Central memory CD8-positive, alpha-beta T cell (primary cell): ENCODE results near the gene SUGCT.
"Not testable (repeated sequence)": the region's sequence is repeated elsewhere in the genome, so short reads cannot be mapped to it uniquely, and the experiment has no call there.

Experiments
- ATAC-seq: fragments of 150-1000 bp; cut with Tn5 transposase; replicated peaks from 2 replicates; pipeline ENCODE4 v1.10.0; 2022; ENCODE audit warnings: mild to moderate bottlenecking, moderate FRiP score, moderate number of reproducible peaks; ENCODE audit not compliant: poor library complexity, severe bottlenecking; ENCODE audit errors: extremely low read depth
- DNase-seq, 2 donors: peaks; one replicate each; pipeline ENCODE4 v3.0.0; 2021; ENCODE audit warnings: low spot score in 2 of 2
- H3K27ac Mint-ChIP-seq: one replicate; pipeline ENCODE4 v1.8.0; 2022; ENCODE audit warnings: low read depth, mild to moderate bottlenecking, moderate library complexity, mixed read lengths
- H3K27me3 Mint-ChIP-seq: one replicate; pipeline ENCODE4 v1.8.0; 2022; ENCODE audit warnings: mixed read lengths
- H3K36me3 Mint-ChIP-seq: one replicate; pipeline ENCODE4 v1.8.0; 2022; ENCODE audit warnings: mild to moderate bottlenecking, moderate library complexity, mixed read lengths; ENCODE audit not compliant: insufficient read depth
- H3K4me1 Mint-ChIP-seq: one replicate; pipeline ENCODE4 v1.8.0; 2022; ENCODE audit warnings: mixed read lengths
- H3K4me3 Mint-ChIP-seq: one replicate; pipeline ENCODE4 v1.8.0; 2022; ENCODE audit warnings: mild to moderate bottlenecking, moderate library complexity, mixed read lengths
- H3K9me3 Mint-ChIP-seq: one replicate; pipeline ENCODE4 v1.8.0; 2022; ENCODE audit warnings: mixed read lengths

Gene SUGCT

DNA sequence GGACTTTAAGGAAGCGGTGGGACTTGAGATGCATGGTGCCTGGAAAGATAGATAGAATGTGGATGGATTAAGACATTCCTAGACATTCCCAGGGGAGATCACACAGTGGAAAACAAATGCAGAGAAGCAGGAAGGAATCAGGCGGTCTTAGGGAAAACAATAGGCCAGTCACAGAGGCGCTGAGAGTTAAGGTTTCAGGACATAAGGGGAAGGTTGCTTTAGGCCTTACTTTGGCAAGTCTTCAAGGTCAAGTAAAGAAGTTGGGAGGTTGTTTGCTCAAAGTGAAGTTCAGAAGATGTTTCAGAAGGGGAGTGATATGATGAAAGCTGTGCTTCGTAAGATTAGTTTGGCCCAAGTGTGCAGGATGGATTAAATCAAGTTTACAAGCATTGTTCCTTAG is 109.4 kb downstream of the SUGCT start:
- H3K4me3 Mint-ChIP-seq: no peak overlapping the region
- H3K4me1 Mint-ChIP-seq: no peaks in the 10 kb centered on the region
- no peak overlapping the region for H3K27ac Mint-ChIP-seq
- H3K36me3 Mint-ChIP-seq: peaks cover 1% of the 10 kb centered on the region
- ATAC-seq (no peak), DNase-seq (no peak)
- H3K9me3 Mint-ChIP-seq: no peaks in the 10 kb centered on the region
- H3K27me3 Mint-ChIP-seq: peaks cover 8% of the 10 kb centered on the region

DNA sequence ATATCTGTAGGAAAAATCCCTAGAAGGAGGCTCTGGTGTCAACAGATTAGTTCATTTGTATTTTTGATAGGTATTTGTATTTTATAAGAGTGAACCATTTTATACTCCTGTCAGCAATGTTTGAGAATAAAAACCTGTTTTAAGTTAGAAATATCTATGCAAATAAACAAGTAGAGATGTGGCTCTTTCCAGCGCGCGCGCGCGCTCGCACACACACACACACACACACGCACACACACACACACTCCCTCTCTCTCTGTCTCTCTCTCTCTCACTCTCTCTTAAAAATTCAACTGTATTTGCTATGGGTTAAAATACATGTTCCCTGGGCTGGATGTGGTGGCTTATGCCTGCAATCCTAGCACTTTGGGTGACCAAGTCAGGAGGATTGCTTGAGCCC is 113.9 kb downstream of the SUGCT start:
- no peak overlapping the region for H3K4me3 Mint-ChIP-seq
- peaks cover 1% of the 10 kb centered on the region for H3K36me3 Mint-ChIP-seq
- H3K27me3 Mint-ChIP-seq: peaks cover 8% of the 10 kb centered on the region
- no peaks in the 10 kb centered on the region for H3K4me1 Mint-ChIP-seq
- ATAC-seq: no peak
- DNase-seq: no peak
- H3K9me3 Mint-ChIP-seq: no peaks in the 10 kb centered on the region
- H3K27ac Mint-ChIP-seq: no peak overlapping the region

DNA sequence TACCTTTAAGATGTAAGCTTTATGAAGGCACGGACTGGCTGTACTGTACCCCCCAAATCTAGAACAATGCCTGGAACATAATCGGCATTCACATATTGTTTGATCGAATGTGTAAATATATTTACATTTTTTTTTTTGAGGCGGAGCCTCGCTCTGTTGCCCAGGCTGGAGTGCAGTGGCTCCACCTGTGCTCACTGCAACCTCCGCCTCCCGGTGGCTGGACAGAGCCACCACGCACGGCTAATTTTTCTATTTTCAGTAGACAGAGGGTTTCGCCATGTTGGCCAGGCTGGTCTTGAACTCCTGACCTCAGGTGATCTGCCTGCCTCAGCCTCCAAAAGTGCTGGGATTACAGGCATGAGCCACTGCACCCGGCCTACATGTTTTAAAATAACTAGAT is 118.6 kb downstream of the SUGCT start:
- H3K27ac Mint-ChIP-seq, H3K4me3 Mint-ChIP-seq, ATAC-seq, H3K4me1 Mint-ChIP-seq, H3K27me3 Mint-ChIP-seq, H3K36me3 Mint-ChIP-seq, DNase-seq, H3K9me3 Mint-ChIP-seq: not testable (repeated sequence)

DNA sequence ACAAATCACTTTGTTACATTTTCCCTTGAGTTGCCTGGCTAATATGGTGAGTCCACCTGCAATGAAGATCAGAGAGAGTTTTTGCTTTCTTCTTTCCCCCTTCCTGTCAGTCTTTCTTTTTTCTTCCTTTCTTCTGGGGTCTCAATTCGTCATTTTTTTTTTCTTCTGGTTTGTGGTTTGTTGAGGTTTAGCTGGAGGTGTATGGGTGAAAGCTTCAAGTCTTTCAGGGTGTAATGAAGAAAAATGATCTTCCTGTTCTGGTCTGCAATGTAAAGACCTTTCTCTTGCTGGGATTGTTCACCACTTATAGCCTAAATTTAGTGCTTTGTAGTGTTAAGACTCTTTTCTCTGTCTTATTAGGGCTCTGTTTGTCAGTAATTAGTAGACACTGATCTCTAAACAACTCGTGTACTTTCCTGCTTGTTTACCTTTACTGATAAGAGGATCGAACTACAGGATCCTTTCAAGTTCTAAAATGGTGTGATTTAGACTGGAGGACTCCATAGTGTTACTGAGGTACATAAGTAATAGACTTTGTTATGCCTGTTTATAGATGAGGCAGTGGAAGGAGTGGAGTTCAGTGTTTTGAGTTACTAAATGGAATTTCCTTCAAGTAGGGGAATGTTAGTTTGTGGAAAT is 129.1 kb downstream of the SUGCT start:
- H3K27ac Mint-ChIP-seq: no peak overlapping the region
- H3K36me3 Mint-ChIP-seq: no peaks in the 10 kb centered on the region
- no peaks in the 10 kb centered on the region for H3K27me3 Mint-ChIP-seq
- no peaks in the 10 kb centered on the region for H3K4me1 Mint-ChIP-seq
- ATAC-seq: no peak
- no peaks in the 10 kb centered on the region for H3K9me3 Mint-ChIP-seq
- no peak for DNase-seq
- no peak overlapping the region for H3K4me3 Mint-ChIP-seq

DNA sequence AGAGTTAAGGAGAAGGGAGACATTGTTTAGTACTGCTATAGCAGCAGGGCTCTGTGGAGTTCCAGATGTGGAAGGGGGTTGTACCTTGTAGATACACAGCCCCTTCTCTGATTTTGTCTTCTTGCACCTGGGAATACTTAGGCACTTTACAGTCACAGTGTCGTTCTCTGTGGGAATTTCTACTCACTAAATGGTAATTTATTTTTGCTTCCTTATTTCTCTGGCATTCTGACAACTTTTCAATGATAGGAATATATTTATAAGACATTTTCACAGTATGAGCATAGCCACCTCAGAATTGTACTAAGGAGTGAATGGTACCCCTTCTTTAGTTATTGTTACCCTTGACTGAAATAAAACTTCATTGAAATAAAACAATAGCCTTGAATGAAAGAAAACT is 132.8 kb downstream of the SUGCT start:
- DNase-seq: no peak
- Mint-ChIP-seq H3K9me3 (no peaks in the 10 kb centered on the region), H3K27me3 (no peaks in the 10 kb centered on the region), H3K36me3 (no peaks in the 10 kb centered on the region), H3K27ac (no peak overlapping the region), H3K4me1 (no peaks in the 10 kb centered on the region), H3K4me3 (no peak overlapping the region)
- ATAC-seq: no peak

DNA sequence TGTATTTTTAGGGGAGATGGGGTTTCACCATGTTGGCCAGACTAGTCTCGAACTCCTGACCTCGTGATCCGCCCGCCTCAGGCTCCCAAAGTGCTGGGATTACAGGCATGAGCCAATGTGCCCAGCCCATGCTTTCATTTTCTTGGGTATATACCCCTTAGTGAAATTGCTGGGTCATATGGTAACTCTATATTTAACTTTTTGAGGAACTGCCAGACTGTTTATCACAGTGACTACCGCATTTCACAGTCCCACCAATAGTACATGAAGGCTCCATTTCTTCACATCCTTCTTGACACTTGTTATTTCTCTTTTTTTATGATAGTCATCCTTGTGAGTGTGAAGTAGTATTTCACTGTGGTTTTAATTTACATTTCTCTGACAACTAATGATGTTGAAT is 134.0 kb downstream of the SUGCT start:
- ATAC-seq, H3K27ac Mint-ChIP-seq, H3K4me3 Mint-ChIP-seq, H3K27me3 Mint-ChIP-seq, DNase-seq, H3K36me3 Mint-ChIP-seq, H3K4me1 Mint-ChIP-seq, H3K9me3 Mint-ChIP-seq: not testable (repeated sequence)

DNA sequence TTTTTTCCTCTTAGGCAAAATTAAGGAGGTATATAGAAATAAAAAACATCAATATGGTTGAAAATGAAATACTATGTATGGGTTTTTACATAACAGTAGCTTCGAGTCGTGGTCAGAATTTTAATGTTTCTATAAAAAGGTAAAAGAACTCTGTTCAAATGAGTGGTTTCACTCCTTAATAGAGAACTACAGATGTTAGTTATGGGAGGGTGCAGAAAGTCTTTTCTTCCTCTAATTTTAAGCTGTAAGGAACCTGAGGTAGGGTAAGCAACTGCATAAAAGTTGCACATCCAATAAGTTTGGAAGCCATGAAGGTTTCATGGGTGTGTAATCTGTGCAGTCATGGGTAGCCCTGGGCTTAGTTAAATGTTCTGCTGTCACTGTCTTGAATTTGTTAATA is 141.3 kb downstream of the SUGCT start:
- H3K27ac Mint-ChIP-seq: no peak overlapping the region
- no peak overlapping the region for H3K4me3 Mint-ChIP-seq
- ATAC-seq (no peak), DNase-seq (no peak)
- no peaks in the 10 kb centered on the region for H3K27me3 Mint-ChIP-seq
- H3K4me1 Mint-ChIP-seq: no peaks in the 10 kb centered on the region
- no peaks in the 10 kb centered on the region for H3K36me3 Mint-ChIP-seq
- H3K9me3 Mint-ChIP-seq: no peaks in the 10 kb centered on the region

DNA sequence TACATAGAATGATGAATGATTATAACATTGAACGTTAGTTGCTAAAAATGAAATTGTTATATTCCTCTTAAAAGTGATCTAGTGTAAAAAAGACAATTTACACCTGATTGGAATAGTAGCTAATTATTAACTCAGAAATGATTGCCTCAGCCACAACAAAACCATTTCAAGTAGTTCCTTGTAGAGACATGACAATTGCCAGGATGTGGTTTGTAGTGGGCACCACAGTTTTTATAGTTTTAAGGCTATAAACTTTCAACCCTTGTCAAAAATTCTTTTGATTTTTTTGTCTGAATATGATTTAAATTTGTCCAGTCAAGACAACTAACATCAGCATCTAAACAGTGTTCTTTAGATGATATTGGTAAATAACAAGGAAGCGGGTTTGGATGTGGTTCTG is 145.2 kb downstream of the SUGCT start:
- Mint-ChIP-seq H3K9me3 (no peaks in the 10 kb centered on the region), H3K4me3 (no peak overlapping the region), H3K27ac (no peak overlapping the region), H3K27me3 (no peaks in the 10 kb centered on the region), H3K36me3 (no peaks in the 10 kb centered on the region), H3K4me1 (no peaks in the 10 kb centered on the region)
- no peak for DNase-seq
- no peak for ATAC-seq

DNA sequence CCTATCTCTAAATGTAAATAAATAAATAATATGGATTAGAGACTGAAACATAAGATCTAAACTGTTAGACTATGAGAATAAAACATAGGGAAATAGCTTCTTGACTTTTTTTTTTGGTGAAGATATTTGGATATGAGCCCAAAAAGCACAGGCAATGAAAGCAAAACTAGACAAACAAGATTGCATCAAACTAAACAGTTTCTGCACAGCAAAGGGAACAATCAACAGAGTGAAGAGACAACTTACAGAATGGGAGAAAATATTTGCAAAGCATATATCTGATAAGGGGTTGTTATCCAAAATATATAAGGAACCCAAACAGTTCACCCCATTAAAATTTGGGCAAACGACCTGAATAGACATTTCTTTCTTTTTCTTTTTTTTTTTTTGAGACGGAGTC is 148.1 kb downstream of the SUGCT start:
- no peaks in the 10 kb centered on the region for H3K27me3 Mint-ChIP-seq
- no peaks in the 10 kb centered on the region for H3K36me3 Mint-ChIP-seq
- H3K27ac Mint-ChIP-seq: no peak overlapping the region
- no peak overlapping the region for H3K4me3 Mint-ChIP-seq
- no peak for ATAC-seq
- DNase-seq: no peak
- no peaks in the 10 kb centered on the region for H3K4me1 Mint-ChIP-seq
- no peaks in the 10 kb centered on the region for H3K9me3 Mint-ChIP-seq

DNA sequence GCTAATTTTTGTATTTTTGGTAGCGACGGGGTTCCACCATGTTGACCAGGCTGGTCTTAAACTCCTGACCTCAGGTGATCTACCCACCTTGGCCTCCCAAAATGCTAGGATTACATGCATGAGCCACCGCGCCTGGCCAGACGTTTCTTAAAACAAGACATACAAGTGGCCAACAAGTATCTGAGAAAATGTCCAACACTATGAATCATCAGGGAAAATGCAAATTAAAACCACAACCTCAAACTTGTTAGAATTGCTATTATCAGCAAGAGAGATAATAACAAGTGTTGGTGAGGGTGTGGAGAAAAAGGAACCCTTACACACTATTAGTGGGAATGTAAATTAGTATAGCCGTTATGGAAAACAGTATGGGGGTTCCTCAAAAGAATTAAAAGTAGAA is 148.6 kb downstream of the SUGCT start:
- ATAC-seq: no peak
- no peaks in the 10 kb centered on the region for H3K36me3 Mint-ChIP-seq

DNA sequence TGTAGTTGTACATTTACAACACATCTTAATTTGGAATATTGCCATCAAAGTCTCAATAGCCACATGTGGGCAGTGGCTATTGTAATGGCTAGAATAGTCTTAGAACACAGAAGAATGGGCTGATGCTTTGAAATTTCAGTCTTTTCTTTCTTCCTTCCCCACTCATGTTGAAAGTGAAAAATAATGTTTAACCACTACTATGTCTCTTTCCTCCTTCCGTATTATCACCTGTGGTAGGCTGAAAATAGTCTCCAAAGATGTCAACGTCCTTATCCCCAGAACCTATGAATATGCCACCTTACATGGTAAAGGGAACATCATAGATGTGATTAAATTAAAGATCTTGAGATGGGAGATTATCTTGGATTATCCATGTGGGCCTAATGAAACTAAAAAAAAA is 154.0 kb downstream of the SUGCT start:
- no peak for ATAC-seq
- H3K36me3 Mint-ChIP-seq: no peaks in the 10 kb centered on the region
- H3K9me3 Mint-ChIP-seq: no peaks in the 10 kb centered on the region
- no peaks in the 10 kb centered on the region for H3K27me3 Mint-ChIP-seq
- no peak overlapping the region for H3K27ac Mint-ChIP-seq
- no peaks in the 10 kb centered on the region for H3K4me1 Mint-ChIP-seq
- H3K4me3 Mint-ChIP-seq: no peak overlapping the region
- no peak for DNase-seq

More for the DNA sequence above, 148.6 kb downstream of the SUGCT start:
- Mint-ChIP-seq H3K9me3 (no peaks in the 10 kb centered on the region), H3K27me3 (no peaks in the 10 kb centered on the region), H3K27ac (no peak overlapping the region), H3K4me3 (no peak overlapping the region), H3K4me1 (no peaks in the 10 kb centered on the region)
- DNase-seq: no peak

DNA sequence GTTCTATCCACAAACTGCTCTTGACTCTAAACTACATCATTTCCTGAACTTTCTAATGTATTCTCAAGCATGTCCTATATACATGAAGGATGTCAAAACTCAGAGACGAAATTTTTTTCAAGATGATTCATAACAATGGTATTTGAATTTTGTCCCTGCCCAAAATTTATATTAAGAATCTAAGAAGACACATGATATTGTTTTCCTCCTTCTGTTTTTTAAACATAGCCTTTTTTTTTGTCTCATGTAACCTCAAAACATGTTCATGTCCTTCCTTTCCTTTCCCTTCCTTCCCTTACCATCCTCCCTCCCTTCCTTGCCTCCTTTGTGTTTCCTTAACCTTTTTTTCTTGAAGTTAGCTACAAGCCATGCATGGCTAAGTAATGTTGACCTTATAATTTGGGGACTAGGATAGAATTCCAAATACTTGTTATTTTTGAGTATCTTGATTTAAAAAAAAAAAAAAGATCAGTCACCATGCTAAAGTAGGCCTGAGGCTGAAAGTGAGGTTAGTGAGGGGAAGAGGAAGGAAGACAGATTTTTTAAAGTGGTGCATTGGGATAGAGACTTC is 163.0 kb downstream of the SUGCT start:
- H3K4me3 Mint-ChIP-seq: no peak overlapping the region
- no peaks in the 10 kb centered on the region for H3K4me1 Mint-ChIP-seq
- no peaks in the 10 kb centered on the region for H3K9me3 Mint-ChIP-seq
- DNase-seq: no peak
- ATAC-seq: no peak
- no peaks in the 10 kb centered on the region for H3K36me3 Mint-ChIP-seq
- no peaks in the 10 kb centered on the region for H3K27me3 Mint-ChIP-seq
- H3K27ac Mint-ChIP-seq: no peak overlapping the region

DNA sequence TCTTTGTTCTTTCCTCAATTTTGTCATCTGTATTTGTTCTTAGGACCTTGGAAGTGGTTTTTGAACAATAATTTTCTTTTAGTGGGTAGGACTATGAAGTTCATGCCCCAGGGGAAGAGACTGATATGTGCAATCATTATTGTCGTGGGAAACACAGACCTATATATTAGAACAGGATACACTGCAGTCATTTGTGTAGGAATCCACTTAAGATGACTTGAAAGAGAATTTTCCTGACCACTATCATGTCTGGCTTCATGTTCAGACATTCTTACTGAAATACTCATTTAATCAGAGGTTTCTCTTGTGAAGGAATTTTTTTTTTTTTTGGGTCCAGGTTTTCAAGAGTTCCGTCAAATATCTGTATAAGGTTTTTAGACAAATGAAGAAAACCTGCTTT is 163.6 kb downstream of the SUGCT start:
- H3K9me3 Mint-ChIP-seq: no peaks in the 10 kb centered on the region
- DNase-seq: no peak
- no peaks in the 10 kb centered on the region for H3K27me3 Mint-ChIP-seq
- no peak overlapping the region for H3K27ac Mint-ChIP-seq
- H3K4me3 Mint-ChIP-seq: no peak overlapping the region
- no peaks in the 10 kb centered on the region for H3K4me1 Mint-ChIP-seq
- H3K36me3 Mint-ChIP-seq: no peaks in the 10 kb centered on the region
- ATAC-seq: no peak
